IMR-90 (cell line): ENCODE data around the gene LRRC72. TPM values are rescaled to one million over a fixed set of nuclear protein-coding genes. Genes with fewer than 3 reads are reported as not detected.

ENCODE experiments used
- ATAC-seq: fragments of 200-7000 bp; cut with Tn5 transposase; 2 replicates; pipeline ENCODE4 v1.9.1; 2020; ENCODE audit warnings: low read depth, mild to moderate bottlenecking, moderate library complexity
- BruUV-seq: library from RNA; stranded (reverse); fragments of 400-500 nt; replicated peaks from 2 replicates; lab custom pipeline; 2021; lab: Mats Ljungman, UMichigan
- CTCF ChIA-PET: fragments of 300-600 bp; formaldehyde crosslinking; extraction: SDS; loops from one replicate; lab custom pipeline; 2021; ENCODE audit warnings: antibody characterized with exemption; lab: Yijun Ruan, JAX
- POLR2A ChIA-PET: fragments of 300-600 bp; sonication (Branson Sonifier 250); formaldehyde crosslinking; loops from one replicate; lab custom pipeline; 2022; ENCODE audit warnings: antibody characterized with exemption; ENCODE audit not compliant: unreplicated experiment; lab: Charles Lee
- DNase-seq: peaks from one replicate; pipeline ENCODE4 v3.0.0; 2013
- H2AFZ ChIP-seq: replicated peaks from 2 replicates; pipeline ENCODE3; 2013; ENCODE audit warnings: low read length, mild to moderate bottlenecking; ENCODE audit not compliant: poor library complexity
- H2AK5ac ChIP-seq: 2 replicates; pipeline ENCODE4 v1.6.1; 2013; ENCODE audit warnings: low read depth, low read length, inconsistent platforms
- H2AK9ac ChIP-seq: replicated peaks from 2 replicates; pipeline ENCODE3; 2013; ENCODE audit warnings: mild to moderate bottlenecking, low read depth, low read length, moderate library complexity; ENCODE audit not compliant: poor library complexity
- H2BK120ac ChIP-seq: 2 replicates; pipeline ENCODE4 v1.6.1; 2013; ENCODE audit warnings: low read depth, low read length, inconsistent platforms
- H2BK15ac ChIP-seq: 3 replicates; pipeline ENCODE4 v1.6.1; 2013; ENCODE audit warnings: low read depth, low read length, inconsistent platforms
- H2BK20ac ChIP-seq: 2 replicates; pipeline ENCODE4 v1.6.1; 2013; ENCODE audit warnings: low read depth, mild to moderate bottlenecking, inconsistent platforms, low read length, moderate library complexity
- H2BK5ac ChIP-seq: 2 replicates; pipeline ENCODE4 v1.6.1; 2013; ENCODE audit warnings: mild to moderate bottlenecking, low read depth, low read length, inconsistent platforms; ENCODE audit not compliant: poor library complexity, severe bottlenecking
- H3K14ac ChIP-seq: replicated peaks from 2 replicates; pipeline ENCODE4 v1.6.1; 2013; ENCODE audit warnings: low read depth, low read length, inconsistent platforms
- H3K18ac ChIP-seq: 2 replicates; pipeline ENCODE4 v1.6.1; 2013; ENCODE audit warnings: low read depth, low read length, control low read depth
- H3K23ac ChIP-seq: 2 replicates; pipeline ENCODE4 v1.6.1; 2013; ENCODE audit warnings: low read depth, low read length, inconsistent platforms
- H3K27ac ChIP-seq: 2 replicates; pipeline ENCODE4 v1.5.1; 2013; ENCODE audit warnings: mild to moderate bottlenecking, control low read depth, low read length; ENCODE audit not compliant: insufficient read depth
- H3K27me3 ChIP-seq: 2 replicates; pipeline ENCODE4 v1.6.1; 2013; ENCODE audit warnings: low read length; ENCODE audit not compliant: control insufficient read depth, insufficient read depth
- H3K36me3 ChIP-seq: 2 replicates; pipeline ENCODE4 v1.6.1; 2013; ENCODE audit warnings: low read length, mixed read lengths; ENCODE audit not compliant: control insufficient read depth, insufficient read depth
- H3K4ac ChIP-seq: 2 replicates; pipeline ENCODE4 v1.6.1; 2013; ENCODE audit warnings: low read depth, low read length, inconsistent platforms
- H3K4me1 ChIP-seq: 2 replicates; pipeline ENCODE4 v1.6.1; 2013; ENCODE audit warnings: low read length, mixed read lengths; ENCODE audit not compliant: control insufficient read depth, insufficient read depth
- H3K4me2 ChIP-seq: 2 replicates; pipeline ENCODE4 v1.6.1; 2013; ENCODE audit warnings: low read depth, mild to moderate bottlenecking, control low read depth, low read length, moderate library complexity
- H3K4me3 ChIP-seq: 2 replicates; pipeline ENCODE4 v1.5.1; 2013; ENCODE audit warnings: low read depth, mild to moderate bottlenecking, control low read depth, low read length, moderate library complexity; ENCODE audit not compliant: insufficient read depth
- H3K56ac ChIP-seq: 2 replicates; pipeline ENCODE4 v1.6.1; 2013; ENCODE audit warnings: low read length, inconsistent platforms; ENCODE audit not compliant: insufficient read depth; ENCODE audit errors: extremely low read depth
- H3K79me1 ChIP-seq, 2 experiments: 2 replicates each; pipeline ENCODE4 v1.6.1; 2013; ENCODE audit warnings: low read length in 2 of 2, inconsistent platforms in 1 of 2, low read depth in 1 of 2
- H3K9ac ChIP-seq: 2 replicates; pipeline ENCODE4 v1.6.1; 2013; ENCODE audit warnings: low read depth, low read length, control low read depth
- H3K9me1 ChIP-seq: 2 replicates; pipeline ENCODE4 v1.6.1; 2013; ENCODE audit warnings: low read length, inconsistent platforms; ENCODE audit not compliant: insufficient read depth
- H3K9me3 ChIP-seq: 2 replicates; pipeline ENCODE4 v1.6.1; 2013; ENCODE audit warnings: low read length; ENCODE audit not compliant: control insufficient read depth, insufficient read depth
- H4K20me1 ChIP-seq: 2 replicates; pipeline ENCODE4 v1.6.1; 2013; ENCODE audit warnings: low read length, inconsistent platforms; ENCODE audit not compliant: insufficient read depth
- H4K5ac ChIP-seq: 2 replicates; pipeline ENCODE4 v1.6.1; 2013; ENCODE audit warnings: mild to moderate bottlenecking, low read depth, low read length, control low read depth
- H4K8ac ChIP-seq, 2 experiments: 2 replicates each; pipeline ENCODE4 v1.6.1; 2013; ENCODE audit warnings: low read depth in 2 of 2, low read length in 2 of 2, control low read depth in 1 of 2, inconsistent platforms in 1 of 2
- H4K91ac ChIP-seq: 2 replicates; pipeline ENCODE4 v1.6.1; 2013; ENCODE audit warnings: low read depth, low read length, inconsistent platforms; ENCODE audit not compliant: insufficient read depth
- BHLHE40 ChIP-seq: fragments of 150-350 bp; IDR thresholded peaks from 2 replicates; pipeline ENCODE4 v1.6.1; 2016; ENCODE audit warnings: mild to moderate bottlenecking, low read depth, low read length
- CEBPB ChIP-seq: IDR thresholded peaks from 2 replicates; pipeline ENCODE4 v1.6.1; 2012; ENCODE audit warnings: low read depth, low read length, improper control_type of control experiment
- CHD1 ChIP-seq: IDR thresholded peaks from 2 replicates; pipeline ENCODE4 v1.6.1; 2012; ENCODE audit warnings: low read depth, low read length, improper control_type of control experiment
- MXI1 ChIP-seq: IDR thresholded peaks from 2 replicates; pipeline ENCODE4 v1.6.1; 2012; ENCODE audit warnings: low read depth, mild to moderate bottlenecking, low read length, moderate library complexity, borderline replicate concordance
- POLR2A ChIP-seq: IDR thresholded peaks from 2 replicates; pipeline ENCODE4 v1.6.1; 2012; ENCODE audit warnings: mild to moderate bottlenecking, low read depth, low read length
- RFX5 ChIP-seq: IDR thresholded peaks from 2 replicates; pipeline ENCODE4 v1.8.0; 2012; ENCODE audit warnings: low read depth, mild to moderate bottlenecking, low read length, moderate library complexity
- WGBS, 2 experiments: methylation state at CpG; one replicate each; pipeline versions ENCODE4 v1.1.5 to v1.1.7; 2013; ENCODE audit warnings: missing lambda C conversion rate in 2 of 2; ENCODE audit not compliant: insufficient read length in 1 of 2; ENCODE audit errors: extremely low coverage in 2 of 2; 5-methylcytosine and 5-hydroxymethylcytosine counted together
- dilution Hi-C: fragments of 300-500 bp; cut with HindIII; formaldehyde crosslinking; loops from one replicate; pipeline ENCODE4 v1.14.3; 2018; ENCODE audit warnings: low sequenced_read_pairs; ENCODE audit not compliant: unreplicated experiment
- in situ Hi-C: fragments of 300-500 bp; cut with MboI; formaldehyde crosslinking; loops from 3 replicates; pipeline ENCODE4 v1.14.3; 2019; ENCODE audit warnings: low sequenced_read_pairs, inconsistent platforms, mixed read lengths
- intact Hi-C: fragments of 100-400 bp; cut with micrococcal nuclease; formaldehyde crosslinking; loops from 2 replicates; pipeline ENCODE4 v1.10.0; 2022
- polyA plus RNA-seq, 3 experiments: library from polyadenylated mRNA; depleted of rRNA; stranded (reverse); fragments of >200 nt; gene quantifications; 2 replicates each; pipeline ENCODE4 v1.2.3, GENCODE V29; 2012; ENCODE audit warnings: low replicate concordance in 1 of 3
- total RNA-seq: library from RNA; depleted of rRNA; stranded (reverse); fragments of >200 nt; gene quantifications from 2 replicates; pipeline ENCODE4 v1.2.3, GENCODE V29; 2012
- TF ChIP-seq, protein P1 (sequence below): fragments of 150-350 bp; IDR thresholded peaks from 2 replicates; pipeline ENCODE4 v1.6.1; 2017; ENCODE audit warnings: mild to moderate bottlenecking, antibody characterized with exemption, low read length, low read depth
- TF ChIP-seq, protein P2 (sequence below): fragments of 150-350 bp; IDR thresholded peaks from 2 replicates; pipeline ENCODE4 v1.6.1; 2016; ENCODE audit warnings: low read depth, mild to moderate bottlenecking, low read length, moderate library complexity, borderline replicate concordance
- TF ChIP-seq, protein P3 (sequence below): conservative IDR thresholded peaks from 2 replicates; pipeline ENCODE4 v1.5.1; 2012; ENCODE audit warnings: mild to moderate bottlenecking, low read depth, low read length, improper control_type of control experiment

The LRRC72 gene
- total and polyA plus RNA-seq, 2 of the 4 experiments (the other 2 are of a cell fraction) = not detected

GRCh38 chr7:16535500-16535899 lies 8.9 kb downstream of the LRRC72 start:
- no peak overlapping the region for H2AFZ ChIP-seq
- H3K9me1 ChIP-seq = no peaks in the 10 kb centered on the region
- H2AK5ac ChIP-seq = no peak overlapping the region
- no peak overlapping the region for H3K9ac ChIP-seq
- H3K23ac ChIP-seq = no peak overlapping the region
- TF ChIP-seq, protein P1, sequence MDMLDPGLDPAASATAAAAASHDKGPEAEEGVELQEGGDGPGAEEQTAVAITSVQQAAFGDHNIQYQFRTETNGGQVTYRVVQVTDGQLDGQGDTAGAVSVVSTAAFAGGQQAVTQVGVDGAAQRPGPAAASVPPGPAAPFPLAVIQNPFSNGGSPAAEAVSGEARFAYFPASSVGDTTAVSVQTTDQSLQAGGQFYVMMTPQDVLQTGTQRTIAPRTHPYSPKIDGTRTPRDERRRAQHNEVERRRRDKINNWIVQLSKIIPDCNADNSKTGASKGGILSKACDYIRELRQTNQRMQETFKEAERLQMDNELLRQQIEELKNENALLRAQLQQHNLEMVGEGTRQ = no peak
- no peak for TF ChIP-seq POLR2A
- TF ChIP-seq CEBPB = no peak
- TF ChIP-seq, protein P2, sequence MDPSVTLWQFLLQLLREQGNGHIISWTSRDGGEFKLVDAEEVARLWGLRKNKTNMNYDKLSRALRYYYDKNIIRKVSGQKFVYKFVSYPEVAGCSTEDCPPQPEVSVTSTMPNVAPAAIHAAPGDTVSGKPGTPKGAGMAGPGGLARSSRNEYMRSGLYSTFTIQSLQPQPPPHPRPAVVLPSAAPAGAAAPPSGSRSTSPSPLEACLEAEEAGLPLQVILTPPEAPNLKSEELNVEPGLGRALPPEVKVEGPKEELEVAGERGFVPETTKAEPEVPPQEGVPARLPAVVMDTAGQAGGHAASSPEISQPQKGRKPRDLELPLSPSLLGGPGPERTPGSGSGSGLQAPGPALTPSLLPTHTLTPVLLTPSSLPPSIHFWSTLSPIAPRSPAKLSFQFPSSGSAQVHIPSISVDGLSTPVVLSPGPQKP = no peak
- no peak for TF ChIP-seq CHD1
- no peak for TF ChIP-seq BHLHE40
- TF ChIP-seq MXI1 = no peak
- TF ChIP-seq RFX5 = no peak
- TF ChIP-seq, protein P3, sequence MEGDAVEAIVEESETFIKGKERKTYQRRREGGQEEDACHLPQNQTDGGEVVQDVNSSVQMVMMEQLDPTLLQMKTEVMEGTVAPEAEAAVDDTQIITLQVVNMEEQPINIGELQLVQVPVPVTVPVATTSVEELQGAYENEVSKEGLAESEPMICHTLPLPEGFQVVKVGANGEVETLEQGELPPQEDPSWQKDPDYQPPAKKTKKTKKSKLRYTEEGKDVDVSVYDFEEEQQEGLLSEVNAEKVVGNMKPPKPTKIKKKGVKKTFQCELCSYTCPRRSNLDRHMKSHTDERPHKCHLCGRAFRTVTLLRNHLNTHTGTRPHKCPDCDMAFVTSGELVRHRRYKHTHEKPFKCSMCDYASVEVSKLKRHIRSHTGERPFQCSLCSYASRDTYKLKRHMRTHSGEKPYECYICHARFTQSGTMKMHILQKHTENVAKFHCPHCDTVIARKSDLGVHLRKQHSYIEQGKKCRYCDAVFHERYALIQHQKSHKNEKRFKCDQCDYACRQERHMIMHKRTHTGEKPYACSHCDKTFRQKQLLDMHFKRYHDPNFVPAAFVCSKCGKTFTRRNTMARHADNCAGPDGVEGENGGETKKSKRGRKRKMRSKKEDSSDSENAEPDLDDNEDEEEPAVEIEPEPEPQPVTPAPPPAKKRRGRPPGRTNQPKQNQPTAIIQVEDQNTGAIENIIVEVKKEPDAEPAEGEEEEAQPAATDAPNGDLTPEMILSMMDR = no peak
- dilution Hi-C loops = no loop called here
- no TSS peak for BruUV-seq
- no peaks in the 10 kb centered on the region for H3K79me1 ChIP-seq
- H3K4me2 ChIP-seq = no peak overlapping the region
- H2BK20ac ChIP-seq = no peak overlapping the region
- no peak overlapping the region for H4K5ac ChIP-seq
- no peaks in the 10 kb centered on the region for H3K27me3 ChIP-seq
- no peak overlapping the region for H2AK9ac ChIP-seq
- in situ Hi-C loops = no loop called here
- H3K56ac ChIP-seq = no peak overlapping the region
- no peaks in the 10 kb centered on the region for H3K4me1 ChIP-seq
- ChIA-PET CTCF (interaction anchor here (1.0 kb wide), 1 partner anchor 103 kb away, joined by 3 read pairs; no protein-coding TSS in a partner anchor), POLR2A (no interaction called here)
- H3K27ac ChIP-seq = no peak overlapping the region
- H3K4ac ChIP-seq = no peak overlapping the region
- ATAC-seq = no peak
- H3K18ac ChIP-seq = no peak overlapping the region
- intact Hi-C loops = no loop called here
- H4K20me1 ChIP-seq = no peaks in the 10 kb centered on the region
- H3K9me3 ChIP-seq = no peaks in the 10 kb centered on the region
- H4K91ac ChIP-seq = no peak overlapping the region
- no peak for DNase-seq
- H3K14ac ChIP-seq = no peak overlapping the region
- no peaks in the 10 kb centered on the region for H3K36me3 ChIP-seq
- no peak overlapping the region for H4K8ac ChIP-seq
- no peak overlapping the region for H2BK5ac ChIP-seq
- no peak overlapping the region for H2BK120ac ChIP-seq
- H2BK15ac ChIP-seq = no peak overlapping the region
- no peak overlapping the region for H3K4me3 ChIP-seq
- no CpG with 5 or more reads among the region's 2 CpGs for WGBS, 2 experiments
